Loucy (cell line): ENCODE measurements around the gene ITM2B.

Source experiments
- H2AFZ ChIP-seq: fragments of 200-600 bp; sonication (generic); 2 replicates; pipeline ENCODE4 v1.6.0; 2016; ENCODE audit warnings: antibody characterized with exemption, mild to moderate bottlenecking, low read length, moderate library complexity
- H3F3A ChIP-seq: fragments of 200-600 bp; 2 replicates; pipeline ENCODE4 v1.6.0; 2016; ENCODE audit warnings: antibody characterized with exemption, low read depth, mild to moderate bottlenecking
- H3K27me3 ChIP-seq: fragments of 200-600 bp; sonication (generic); 2 replicates; pipeline ENCODE4 v1.6.1; 2014; ENCODE audit warnings: low read length, mild to moderate bottlenecking; ENCODE audit not compliant: insufficient read depth, poor library complexity, severe bottlenecking
- H3K36me3 ChIP-seq: fragments of 200-600 bp; sonication (generic); 2 replicates; pipeline ENCODE4 v1.6.1; 2016; ENCODE audit warnings: low read length; ENCODE audit not compliant: insufficient read depth
- H3K4me1 ChIP-seq: fragments of 200-600 bp; sonication (generic); 2 replicates; pipeline ENCODE4 v1.5.1; 2014; ENCODE audit warnings: low read length, mild to moderate bottlenecking; ENCODE audit not compliant: insufficient read depth, poor library complexity, severe bottlenecking
- H3K4me2 ChIP-seq: fragments of 200-600 bp; sonication (generic); 2 replicates; pipeline ENCODE4 v1.6.0; 2014; ENCODE audit warnings: antibody characterized with exemption, low read length, low read depth, mild to moderate bottlenecking; ENCODE audit not compliant: poor library complexity, severe bottlenecking
- H3K4me3 ChIP-seq: fragments of 200-600 bp; sonication (generic); 2 replicates; pipeline ENCODE4 v1.5.1; 2014; ENCODE audit warnings: low read length, mild to moderate bottlenecking, mixed read lengths; ENCODE audit not compliant: poor library complexity, severe bottlenecking
- H3K79me2 ChIP-seq: fragments of 200-600 bp; sonication (generic); 2 replicates; pipeline ENCODE4 v1.6.1; 2014; ENCODE audit warnings: low read length; ENCODE audit not compliant: insufficient read depth
- H3K9ac ChIP-seq: fragments of 200-600 bp; sonication (generic); 2 replicates; pipeline ENCODE4 v1.6.0; 2014; ENCODE audit warnings: mild to moderate bottlenecking, low read depth, low read length, moderate library complexity; ENCODE audit not compliant: poor library complexity, severe bottlenecking
- H3K9me2 ChIP-seq: fragments of 200-600 bp; sonication (generic); replicated peaks from 2 replicates; pipeline ENCODE4 v1.6.1; 2016; ENCODE audit warnings: low read depth, low read length, mixed read lengths
- H3K9me3 ChIP-seq: fragments of 200-600 bp; sonication (generic); 2 replicates; pipeline ENCODE4 v1.6.1; 2014; ENCODE audit warnings: mild to moderate bottlenecking, antibody characterized with exemption, low read length, low read depth; ENCODE audit not compliant: insufficient read depth
- H4K20me1 ChIP-seq: fragments of 200-600 bp; sonication (generic); 2 replicates; pipeline ENCODE4 v1.6.0; 2014; ENCODE audit warnings: antibody characterized with exemption, low read length, mild to moderate bottlenecking; ENCODE audit not compliant: insufficient read depth, poor library complexity, severe bottlenecking
- EZH2phosphoT487 ChIP-seq: fragments of 200-600 bp; IDR thresholded peaks from 2 replicates; pipeline ENCODE4 v1.6.1; 2018; ENCODE audit warnings: antibody characterized with exemption, mild to moderate bottlenecking, moderate library complexity, borderline replicate concordance
- TF ChIP-seq, protein P1 (sequence below): fragments of 200-600 bp; sonication (generic); conservative IDR thresholded peaks from 2 replicates; pipeline ENCODE4 v1.5.1; 2014; ENCODE audit warnings: mild to moderate bottlenecking, antibody characterized with exemption, low read length

Gene ITM2B

DNA sequence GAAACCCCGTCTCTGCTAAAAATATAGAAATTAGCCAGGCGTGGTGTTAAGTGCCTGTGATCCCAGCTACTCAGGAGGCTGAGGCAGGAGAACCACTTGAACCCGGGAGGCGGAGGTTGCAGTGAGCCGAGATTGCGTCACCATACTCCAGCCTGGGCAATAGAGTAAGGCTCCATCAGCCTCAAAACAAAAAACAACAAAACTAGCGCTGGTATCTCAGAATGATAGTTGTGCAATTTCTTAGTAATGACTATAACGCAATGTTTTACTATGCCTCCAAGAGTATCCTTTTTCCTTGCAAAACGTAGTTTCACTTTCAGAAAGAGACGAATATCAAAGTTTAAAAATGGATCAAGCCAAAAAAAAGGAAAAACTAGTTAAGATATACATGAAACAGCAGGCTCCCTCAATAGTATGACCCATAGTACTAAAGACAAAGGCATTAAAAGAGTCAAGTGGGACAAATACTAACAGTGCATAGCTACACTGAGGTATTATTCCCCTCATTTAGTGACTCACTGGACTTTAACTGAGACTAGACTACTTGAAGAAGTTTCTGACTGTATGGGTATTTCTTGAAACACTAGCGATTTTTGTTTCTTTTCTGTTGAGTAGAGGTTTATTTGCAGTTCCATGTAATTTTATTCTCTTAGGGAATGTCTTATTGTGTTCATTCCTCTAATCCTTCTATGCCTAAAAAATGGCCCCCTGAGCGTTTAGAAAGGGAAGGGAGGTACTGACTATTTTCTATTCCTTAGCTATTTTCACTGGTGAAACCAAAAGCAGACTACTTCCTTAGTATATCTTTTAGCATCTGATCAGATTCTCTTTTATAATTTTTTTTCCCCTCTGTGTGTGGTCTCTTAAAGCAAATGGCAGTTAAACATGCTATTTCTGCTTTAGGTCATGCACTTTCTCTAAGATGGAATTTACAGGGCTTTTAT is 10.4 kb upstream of the ITM2B start:
- Histone ChIP-seq H3K27me3 (no peaks in the 10 kb centered on the region), H3F3A (peaks cover 3% of the 10 kb centered on the region; the same call in 1 of the 2 replicates), H3K4me1 (peaks cover 41% of the 10 kb centered on the region), H3K4me2 (peak overlapping the region; percentile 70), H3K36me3 (no peaks in the 10 kb centered on the region), H4K20me1 (no peaks in the 10 kb centered on the region), H3K9ac (peak overlapping the region; percentile 53), H2AFZ (peak overlapping the region; percentile 77), H3K9me2 (no peaks in the 10 kb centered on the region), H3K4me3 (peak overlapping the region; percentile 55), H3K9me3 (no peaks in the 10 kb centered on the region), H3K79me2 (no peaks in the 10 kb centered on the region)
- no peak for TF ChIP-seq EZH2phosphoT487
- TF ChIP-seq, protein P1, sequence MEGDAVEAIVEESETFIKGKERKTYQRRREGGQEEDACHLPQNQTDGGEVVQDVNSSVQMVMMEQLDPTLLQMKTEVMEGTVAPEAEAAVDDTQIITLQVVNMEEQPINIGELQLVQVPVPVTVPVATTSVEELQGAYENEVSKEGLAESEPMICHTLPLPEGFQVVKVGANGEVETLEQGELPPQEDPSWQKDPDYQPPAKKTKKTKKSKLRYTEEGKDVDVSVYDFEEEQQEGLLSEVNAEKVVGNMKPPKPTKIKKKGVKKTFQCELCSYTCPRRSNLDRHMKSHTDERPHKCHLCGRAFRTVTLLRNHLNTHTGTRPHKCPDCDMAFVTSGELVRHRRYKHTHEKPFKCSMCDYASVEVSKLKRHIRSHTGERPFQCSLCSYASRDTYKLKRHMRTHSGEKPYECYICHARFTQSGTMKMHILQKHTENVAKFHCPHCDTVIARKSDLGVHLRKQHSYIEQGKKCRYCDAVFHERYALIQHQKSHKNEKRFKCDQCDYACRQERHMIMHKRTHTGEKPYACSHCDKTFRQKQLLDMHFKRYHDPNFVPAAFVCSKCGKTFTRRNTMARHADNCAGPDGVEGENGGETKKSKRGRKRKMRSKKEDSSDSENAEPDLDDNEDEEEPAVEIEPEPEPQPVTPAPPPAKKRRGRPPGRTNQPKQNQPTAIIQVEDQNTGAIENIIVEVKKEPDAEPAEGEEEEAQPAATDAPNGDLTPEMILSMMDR = no peak

DNA sequence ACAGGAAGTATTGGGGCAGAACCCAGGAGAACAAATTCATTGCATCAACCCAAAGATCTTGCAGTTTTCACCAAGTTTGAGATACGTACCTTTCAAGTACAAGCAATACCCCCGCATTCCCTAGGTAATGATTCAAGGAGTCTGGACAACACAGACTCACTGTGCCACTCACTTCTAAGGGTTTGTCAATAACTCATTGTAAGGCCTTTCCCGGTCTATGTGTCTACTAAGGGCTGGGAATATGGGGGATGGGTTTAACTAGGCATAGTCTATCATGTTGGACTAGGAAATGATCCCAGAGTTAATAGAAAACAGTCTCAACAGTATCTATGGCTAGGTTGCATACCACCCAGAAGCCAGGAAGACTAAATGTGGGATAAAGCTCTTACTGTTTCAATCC is 8.3 kb upstream of the ITM2B start:
- TF ChIP-seq, protein P1 = no peak
- TF ChIP-seq EZH2phosphoT487 = no peak
- Histone ChIP-seq H3K9ac (no peak overlapping the region), H3K9me3 (no peaks in the 10 kb centered on the region), H3F3A (peaks cover 1% of the 10 kb centered on the region; the same call in 1 of the 2 replicates), H3K9me2 (no peaks in the 10 kb centered on the region), H2AFZ (peak overlapping the region; percentile 4; the same call in 1 of the 2 replicates), H3K4me1 (peaks cover 38% of the 10 kb centered on the region), H4K20me1 (no peaks in the 10 kb centered on the region), H3K79me2 (no peaks in the 10 kb centered on the region), H3K4me2 (no peak overlapping the region), H3K27me3 (no peaks in the 10 kb centered on the region), H3K36me3 (no peaks in the 10 kb centered on the region), H3K4me3 (no peak overlapping the region)

DNA sequence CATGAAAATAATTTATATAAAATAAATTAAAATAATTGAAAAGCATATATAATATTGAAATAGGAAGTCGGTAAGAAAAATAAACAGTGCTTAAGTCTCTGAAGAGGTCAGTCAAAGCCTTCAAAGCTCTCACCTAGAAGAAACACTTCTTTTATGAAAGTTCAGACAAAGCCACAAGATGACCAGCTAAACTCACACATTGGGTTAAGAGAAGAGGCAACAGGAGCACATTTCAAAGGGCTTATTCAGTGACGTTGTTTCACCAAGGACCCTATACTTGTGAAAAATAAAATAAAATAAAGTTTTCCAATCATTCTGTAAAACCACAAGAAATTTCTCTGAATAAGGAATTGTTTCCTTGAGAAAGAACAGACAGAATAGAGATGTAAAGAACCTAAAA is 2.5 kb upstream of the ITM2B start:
- H3K79me2 ChIP-seq = peaks cover 29% of the 10 kb centered on the region
- no peak overlapping the region for H3K9ac ChIP-seq
- no peak for TF ChIP-seq EZH2phosphoT487
- TF ChIP-seq, protein P1 = no peak
- no peak overlapping the region for H3K4me3 ChIP-seq
- peaks cover 19% of the 10 kb centered on the region for H4K20me1 ChIP-seq
- no peaks in the 10 kb centered on the region for H3K9me3 ChIP-seq
- no peaks in the 10 kb centered on the region for H3K27me3 ChIP-seq
- H2AFZ ChIP-seq = no peak overlapping the region
- peaks cover 25% of the 10 kb centered on the region for H3K4me1 ChIP-seq
- H3K9me2 ChIP-seq = no peaks in the 10 kb centered on the region
- H3F3A ChIP-seq = no peaks in the 10 kb centered on the region; the same call in 1 of the 2 replicates
- no peak overlapping the region for H3K4me2 ChIP-seq
- H3K36me3 ChIP-seq = no peaks in the 10 kb centered on the region
